ENCODE measurements around the gene DNAI2. TPM values are rescaled to one million over a fixed set of nuclear protein-coding genes. Genes with fewer than 3 reads are reported as not detected.
A peak's percentile ranks its signal among the peaks of the same experiment; 100 is the strongest.

The DNAI2 gene
- total RNA-seq, 1 donor from 2014 or later: not detected

GRCh38 chr17:74299226-74300009 is 25.4 kb downstream of the DNAI2 start:
- H3K36me3 Mint-ChIP-seq (ENCODE audit: unreplicated experiment): no peaks in the 10 kb centered on the region
- H3K9me3 Mint-ChIP-seq (ENCODE audit: unreplicated experiment): peaks cover 3% of the 10 kb centered on the region
- no peak for DNase-seq
- H3K4me3 Mint-ChIP-seq (ENCODE audit: unreplicated experiment): no peak overlapping the region
- H3K4me1 Mint-ChIP-seq (ENCODE audit: low read depth, unreplicated experiment): peaks cover 14% of the 10 kb centered on the region
- no peak for TF ChIP-seq CTCF (IDR thresholded peaks at IDR 0.05; ENCODE audit: partially characterized antibody, unreplicated experiment)
- H3K27me3 Mint-ChIP-seq (ENCODE audit: unreplicated experiment): peaks cover 3% of the 10 kb centered on the region
- no peak overlapping the region for H3K27ac Mint-ChIP-seq (ENCODE audit: unreplicated experiment)

GRCh38 chr17:74303305-74303704 is 29.3 kb downstream of the DNAI2 start:
- Mint-ChIP-seq H3K36me3 (ENCODE audit: unreplicated experiment) (no peaks in the 10 kb centered on the region), H3K27ac (ENCODE audit: unreplicated experiment) (no peak overlapping the region), H3K4me3 (ENCODE audit: unreplicated experiment) (no peak overlapping the region), H3K4me1 (ENCODE audit: low read depth, unreplicated experiment) (peaks cover 5% of the 10 kb centered on the region), H3K27me3 (ENCODE audit: unreplicated experiment) (peaks cover 3% of the 10 kb centered on the region), H3K9me3 (ENCODE audit: unreplicated experiment) (peaks cover 3% of the 10 kb centered on the region)
- no peak for TF ChIP-seq CTCF (IDR thresholded peaks at IDR 0.05; ENCODE audit: partially characterized antibody, unreplicated experiment)
- no peak for DNase-seq

- no peak for TF ChIP-seq CTCF (IDR thresholded peaks at IDR 0.05; ENCODE audit: partially characterized antibody, unreplicated experiment)
- Mint-ChIP-seq H3K4me1 (ENCODE audit: low read depth, unreplicated experiment) (peaks cover 4% of the 10 kb centered on the region), H3K36me3 (ENCODE audit: unreplicated experiment) (no peaks in the 10 kb centered on the region), H3K9me3 (ENCODE audit: unreplicated experiment) (peaks cover 3% of the 10 kb centered on the region), H3K27ac (ENCODE audit: unreplicated experiment) (no peak overlapping the region), H3K27me3 (ENCODE audit: unreplicated experiment) (peaks cover 3% of the 10 kb centered on the region), H3K4me3 (ENCODE audit: unreplicated experiment) (no peak overlapping the region)
- DNase-seq: no peak
Measured at GRCh38 chr17:74304184-74304583, 30.1 kb downstream of the DNAI2 start.

- Mint-ChIP-seq H3K4me3 (ENCODE audit: unreplicated experiment) (no peak overlapping the region), H3K36me3 (ENCODE audit: unreplicated experiment) (no peaks in the 10 kb centered on the region), H3K4me1 (ENCODE audit: low read depth, unreplicated experiment) (peaks cover 2% of the 10 kb centered on the region), H3K27ac (ENCODE audit: unreplicated experiment) (no peak overlapping the region), H3K9me3 (ENCODE audit: unreplicated experiment) (peaks cover 3% of the 10 kb centered on the region), H3K27me3 (ENCODE audit: unreplicated experiment) (peaks cover 2% of the 10 kb centered on the region)
- TF ChIP-seq CTCF (IDR thresholded peaks at IDR 0.05; ENCODE audit: partially characterized antibody, unreplicated experiment): peak; percentile 19
- no peak for DNase-seq
Measured at GRCh38 chr17:74305865-74306654, 32.0 kb downstream of the DNAI2 start.

Measured in glutamatergic neuron (in vitro differentiated cells).